SU-DHL-6 (cell line): ENCODE data around the gene RIN3.

Experiments
- H2AFZ ChIP-seq: fragments of 200-600 bp; sonication (generic); 2 replicates; pipeline ENCODE4 v1.6.1; 2014; ENCODE audit warnings: low read depth, mild to moderate bottlenecking, moderate library complexity, mixed read lengths, antibody characterized with exemption, low read length; ENCODE audit not compliant: severe bottlenecking
- H3F3A ChIP-seq: fragments of 200-600 bp; shearing (Covaris generic); 2 replicates; pipeline ENCODE4 v1.6.0; 2016; ENCODE audit warnings: antibody characterized with exemption, mild to moderate bottlenecking; ENCODE audit not compliant: insufficient read depth
- H3K27ac ChIP-seq: fragments of 200-600 bp; sonication (generic); 2 replicates; pipeline ENCODE4 v1.5.1; 2016; ENCODE audit warnings: low read depth, mild to moderate bottlenecking, low read length, moderate library complexity, mixed read lengths
- H3K27me3 ChIP-seq: fragments of 200-600 bp; sonication (generic), shearing (Covaris generic); 2 replicates; pipeline ENCODE4 v1.6.0; 2014; ENCODE audit warnings: mild to moderate bottlenecking, low read length
- H3K36me3 ChIP-seq: fragments of 200-600 bp; sonication (generic); 2 replicates; pipeline ENCODE4 v1.6.1; 2014; ENCODE audit warnings: mild to moderate bottlenecking, low read length, mixed read lengths
- H3K4me2 ChIP-seq: fragments of 300-600, 200-600 bp; shearing (Covaris generic), sonication (generic); 2 replicates; pipeline ENCODE4 v1.6.0; 2014; ENCODE audit warnings: low read length, low read depth, mild to moderate bottlenecking; ENCODE audit not compliant: poor library complexity, severe bottlenecking
- H3K4me3 ChIP-seq: fragments of 200-600 bp; sonication (generic); 2 replicates; pipeline ENCODE4 v1.5.1; 2014; ENCODE audit warnings: antibody characterized with exemption, low read length, mild to moderate bottlenecking, mixed read lengths; ENCODE audit not compliant: insufficient read depth, poor library complexity, severe bottlenecking
- H3K79me2 ChIP-seq: fragments of 200-600 bp; sonication (generic); 2 replicates; pipeline ENCODE4 v1.6.1; 2014; ENCODE audit warnings: mild to moderate bottlenecking, low read length, moderate library complexity; ENCODE audit not compliant: insufficient read depth
- H3K9ac ChIP-seq: fragments of 200-600 bp; sonication (generic); 2 replicates; pipeline ENCODE4 v1.7.0; 2014; ENCODE audit warnings: mild to moderate bottlenecking, low read length
- H3K9me2 ChIP-seq: fragments of 200-600 bp; sonication (generic); replicated peaks from 2 replicates; pipeline ENCODE4 v1.6.1; 2014; ENCODE audit warnings: low read length; ENCODE audit not compliant: insufficient read depth
- H3K9me3 ChIP-seq: fragments of 200-600 bp; sonication (generic); 2 replicates; pipeline ENCODE4 v1.6.1; 2014; ENCODE audit warnings: low read length, mixed read lengths; ENCODE audit not compliant: insufficient read depth
- H4K20me1 ChIP-seq: fragments of 200-600 bp; sonication (generic); 2 replicates; pipeline ENCODE4 v1.6.1; 2014; ENCODE audit warnings: low read depth, mild to moderate bottlenecking, antibody characterized with exemption, low read length, moderate library complexity, mixed read lengths
- CTCF ChIP-seq: fragments of 200-600 bp; sonication (generic); IDR thresholded peaks from one replicate; pipeline ENCODE4 v1.5.1; 2017; ENCODE audit warnings: antibody characterized with exemption, mild to moderate bottlenecking, low read length, moderate library complexity; ENCODE audit not compliant: insufficient read depth, poor library complexity, severe bottlenecking
- EZH2phosphoT487 ChIP-seq: fragments of 200-600 bp; sonication (generic), shearing (Covaris generic); conservative IDR thresholded peaks from 2 replicates; pipeline ENCODE4 v1.6.1; 2018; ENCODE audit warnings: mild to moderate bottlenecking, antibody characterized with exemption, low read length, moderate library complexity, mixed read lengths

Gene RIN3

GRCh38 chr14:92645841-92646478, 132.4 kb downstream of the RIN3 start:
- Histone ChIP-seq H3F3A (no peaks in the 10 kb centered on the region), H3K4me2 (no peak overlapping the region), H3K27ac (no peak overlapping the region), H3K36me3 (no peaks in the 10 kb centered on the region), H4K20me1 (no peaks in the 10 kb centered on the region), H2AFZ (no peak overlapping the region), H3K9ac (no peak overlapping the region), H3K79me2 (no peaks in the 10 kb centered on the region), H3K4me3 (no peak overlapping the region), H3K27me3 (no peaks in the 10 kb centered on the region), H3K9me3 (no peaks in the 10 kb centered on the region), H3K9me2 (no peaks in the 10 kb centered on the region)
- TF ChIP-seq CTCF (no peak), EZH2phosphoT487 (no peak)

- Histone ChIP-seq H2AFZ (no peak overlapping the region), H3K9me3 (no peaks in the 10 kb centered on the region), H3K36me3 (no peaks in the 10 kb centered on the region), H3K27me3 (no peaks in the 10 kb centered on the region), H4K20me1 (no peaks in the 10 kb centered on the region), H3K79me2 (no peaks in the 10 kb centered on the region), H3K27ac (no peak overlapping the region), H3K9me2 (no peaks in the 10 kb centered on the region), H3K9ac (no peak overlapping the region), H3K4me2 (no peak overlapping the region), H3K4me3 (no peak overlapping the region), H3F3A (no peaks in the 10 kb centered on the region)
- TF ChIP-seq CTCF (no peak), EZH2phosphoT487 (no peak)
Observed at GRCh38 chr14:92646952-92647796, 133.6 kb downstream of the RIN3 start.

- no peaks in the 10 kb centered on the region for H3K36me3 ChIP-seq
- H3K27me3 ChIP-seq: no peaks in the 10 kb centered on the region
- H3K9me3 ChIP-seq: no peaks in the 10 kb centered on the region
- TF ChIP-seq CTCF: no peak
- no peak for TF ChIP-seq EZH2phosphoT487
- H4K20me1 ChIP-seq: no peaks in the 10 kb centered on the region
- H3K4me3 ChIP-seq: no peak overlapping the region
- no peak overlapping the region for H2AFZ ChIP-seq
- no peak overlapping the region for H3K4me2 ChIP-seq
- H3K27ac ChIP-seq: no peak overlapping the region
- no peaks in the 10 kb centered on the region for H3F3A ChIP-seq
- no peak overlapping the region for H3K9ac ChIP-seq
- H3K9me2 ChIP-seq: no peaks in the 10 kb centered on the region
- H3K79me2 ChIP-seq: no peaks in the 10 kb centered on the region
Observed at GRCh38 chr14:92647797-92648279, 134.3 kb downstream of the RIN3 start.
